Ascending aorta (tissue), 2 donors: ENCODE measurements around the gene TICRR. TPM values are rescaled to one million over a fixed set of nuclear protein-coding genes. Genes with fewer than 3 reads are reported as not detected.

Source experiments
- DNase-seq, 2 donors: peaks; one replicate each; pipeline ENCODE4 v3.0.0-alpha.2; 2019; ENCODE audit warnings: low spot score in 2 of 2
- H3K27ac ChIP-seq, 2 donors: fragments of 200-600 bp; sonication (generic); one replicate each; pipeline ENCODE4 v1.5.1; 2016 to 2017; ENCODE audit warnings: mild to moderate bottlenecking in 1 of 2
- H3K27me3 ChIP-seq: fragments of 200-600 bp; sonication (generic); one replicate; pipeline ENCODE4 v1.5.1; 2017
- H3K36me3 ChIP-seq, 2 donors: fragments of 200-600 bp; sonication (generic); one replicate each; pipeline ENCODE4 v1.5.1; 2016
- H3K4me1 ChIP-seq, 2 donors: fragments of 200-600 bp; sonication (generic); one replicate each; pipeline ENCODE4 v1.5.1; 2016 to 2017; ENCODE audit warnings: mild to moderate bottlenecking in 1 of 2
- H3K4me3 ChIP-seq, 2 donors: fragments of 200-600 bp; sonication (generic); one replicate each; pipeline ENCODE4 v1.5.1; 2016 to 2017; ENCODE audit warnings: mild to moderate bottlenecking in 1 of 2
- H3K9me3 ChIP-seq, 2 donors: fragments of 200-600 bp; sonication (generic); one replicate each; pipeline ENCODE4 v1.5.1; 2016
- CTCF ChIP-seq, 3 experiments: fragments of 200-600 bp in 2 of 3; fragments of 450-650 bp in 1 of 3; sonication (generic) in 2 of 3; IDR thresholded peaks; one replicate each; pipeline ENCODE4 v1.5.1; 2016 to 2019; ENCODE audit warnings: antibody characterized with exemption in 3 of 3, mild to moderate bottlenecking in 1 of 3, moderate library complexity in 1 of 3
- intact Hi-C: fragments of 100-400 bp; cut with DNase I; formaldehyde crosslinking; loops from one replicate; pipeline ENCODE4 v1.15.1; 2023
- total RNA-seq: library from RNA; depleted of rRNA; stranded (reverse); fragments of >200 nt; gene quantifications from one replicate; pipeline ENCODE4 v1.1.0, GENCODE V29; 2016

TICRR gene
- total RNA-seq, 1 donor from 2014 or later = not detected

- Histone ChIP-seq H3K4me3 (no peak overlapping the region), H3K36me3 (peaks cover 73 to 74% of the 10 kb centered on the region in 2 donors), H3K4me1 (no peaks in the 10 kb centered on the region), H3K27ac (no peak overlapping the region), H3K9me3 (no peaks in the 10 kb centered on the region), H3K27me3 (no peaks in the 10 kb centered on the region)
- DNase-seq = no peak
- no peak for TF ChIP-seq CTCF (IDR thresholded peaks at IDR 0.05)
- intact Hi-C loops = no loop called here
Observed at GRCh38 chr15:89629829-89630228, 54.6 kb downstream of the TICRR start.

GRCh38 chr15:89630260-89630659 is 55.0 kb downstream of the TICRR start:
- no peaks in the 10 kb centered on the region for H3K9me3 ChIP-seq
- no peak overlapping the region for H3K4me3 ChIP-seq
- no peaks in the 10 kb centered on the region for H3K27me3 ChIP-seq
- H3K36me3 ChIP-seq = peaks cover 73 to 74% of the 10 kb centered on the region in 2 donors
- H3K27ac ChIP-seq = no peak overlapping the region
- TF ChIP-seq CTCF (IDR thresholded peaks at IDR 0.05) = no peak
- intact Hi-C loops = no loop called here
- no peak for DNase-seq
- no peaks in the 10 kb centered on the region for H3K4me1 ChIP-seq

- intact Hi-C loops = no loop called here
- Histone ChIP-seq H3K27ac (no peak overlapping the region), H3K4me1 (no peaks in the 10 kb centered on the region), H3K4me3 (no peak overlapping the region), H3K27me3 (no peaks in the 10 kb centered on the region), H3K36me3 (peaks cover 69 to 73% of the 10 kb centered on the region in 2 donors), H3K9me3 (no peaks in the 10 kb centered on the region)
- TF ChIP-seq CTCF (IDR thresholded peaks at IDR 0.05) = no peak
- no peak for DNase-seq
Observed at GRCh38 chr15:89630974-89631901, 56.0 kb downstream of the TICRR start.

GRCh38 chr15:89631902-89632264 is 56.6 kb downstream of the TICRR start:
- DNase-seq = no peak
- no peaks in the 10 kb centered on the region for H3K4me1 ChIP-seq
- intact Hi-C loops = no loop called here
- H3K9me3 ChIP-seq = no peaks in the 10 kb centered on the region
- no peak overlapping the region for H3K4me3 ChIP-seq
- H3K27me3 ChIP-seq = no peaks in the 10 kb centered on the region
- no peak for TF ChIP-seq CTCF (IDR thresholded peaks at IDR 0.05)
- no peak overlapping the region for H3K27ac ChIP-seq
- H3K36me3 ChIP-seq = peaks cover 64 to 68% of the 10 kb centered on the region in 2 donors

GRCh38 chr15:89632563-89633430 is 57.5 kb downstream of the TICRR start:
- H3K36me3 ChIP-seq = peaks cover 59 to 61% of the 10 kb centered on the region in 2 donors

More at GRCh38 chr15:89632563-89633430, 57.5 kb downstream of the TICRR start:
- Histone ChIP-seq H3K4me1 (no peaks in the 10 kb centered on the region), H3K4me3 (no peak overlapping the region), H3K9me3 (no peaks in the 10 kb centered on the region), H3K27me3 (no peaks in the 10 kb centered on the region), H3K27ac (no peak overlapping the region)
- no peak for TF ChIP-seq CTCF (IDR thresholded peaks at IDR 0.05)
- intact Hi-C loops = no loop called here
- DNase-seq = no peak
